ENCODE results near the gene SCRN1. TPM values are rescaled to one million over a fixed set of nuclear protein-coding genes. Genes with fewer than 3 reads are reported as not detected.
A peak's percentile ranks its signal among the peaks of the same experiment; 100 is the strongest.

The SCRN1 gene
- total RNA-seq, 2 experiments from 2014 or later: 11.5 to 14.6 TPM

GRCh38 chr7:29991937-29992336 lies 2.3 kb upstream of the SCRN1 start:
- Mint-ChIP-seq H3K27me3 (peaks cover 43% of the 10 kb centered on the region), H3K4me3 (no peak overlapping the region), H3K9me3 (peaks cover 11% of the 10 kb centered on the region), H3K36me3 (peaks cover 7% of the 10 kb centered on the region), H3K4me1 (peaks cover 10% of the 10 kb centered on the region), H3K27ac (no peak overlapping the region)
- POLR2A ChIA-PET: no interaction called here
- ATAC-seq (ENCODE audit: low read depth) (no peak), DNase-seq (no peak)

GRCh38 chr7:29990931-29991330 lies 1.3 kb upstream of the SCRN1 start:
- H3K4me3 Mint-ChIP-seq: peak overlapping the region; percentile 26
- ATAC-seq (ENCODE audit: low read depth): no peak
- H3K4me1 Mint-ChIP-seq: peaks cover 10% of the 10 kb centered on the region
- H3K27me3 Mint-ChIP-seq: peaks cover 35% of the 10 kb centered on the region
- no peak for DNase-seq
- peaks cover under 1% of the 10 kb centered on the region for H3K36me3 Mint-ChIP-seq
- no peak overlapping the region for H3K27ac Mint-ChIP-seq
- POLR2A ChIA-PET: interaction anchor here (0.6 kb wide), 1 partner anchor 18 kb away, joined by 3 read pairs; no protein-coding TSS in a partner anchor
- H3K9me3 Mint-ChIP-seq: peaks cover 4% of the 10 kb centered on the region

DNA sequence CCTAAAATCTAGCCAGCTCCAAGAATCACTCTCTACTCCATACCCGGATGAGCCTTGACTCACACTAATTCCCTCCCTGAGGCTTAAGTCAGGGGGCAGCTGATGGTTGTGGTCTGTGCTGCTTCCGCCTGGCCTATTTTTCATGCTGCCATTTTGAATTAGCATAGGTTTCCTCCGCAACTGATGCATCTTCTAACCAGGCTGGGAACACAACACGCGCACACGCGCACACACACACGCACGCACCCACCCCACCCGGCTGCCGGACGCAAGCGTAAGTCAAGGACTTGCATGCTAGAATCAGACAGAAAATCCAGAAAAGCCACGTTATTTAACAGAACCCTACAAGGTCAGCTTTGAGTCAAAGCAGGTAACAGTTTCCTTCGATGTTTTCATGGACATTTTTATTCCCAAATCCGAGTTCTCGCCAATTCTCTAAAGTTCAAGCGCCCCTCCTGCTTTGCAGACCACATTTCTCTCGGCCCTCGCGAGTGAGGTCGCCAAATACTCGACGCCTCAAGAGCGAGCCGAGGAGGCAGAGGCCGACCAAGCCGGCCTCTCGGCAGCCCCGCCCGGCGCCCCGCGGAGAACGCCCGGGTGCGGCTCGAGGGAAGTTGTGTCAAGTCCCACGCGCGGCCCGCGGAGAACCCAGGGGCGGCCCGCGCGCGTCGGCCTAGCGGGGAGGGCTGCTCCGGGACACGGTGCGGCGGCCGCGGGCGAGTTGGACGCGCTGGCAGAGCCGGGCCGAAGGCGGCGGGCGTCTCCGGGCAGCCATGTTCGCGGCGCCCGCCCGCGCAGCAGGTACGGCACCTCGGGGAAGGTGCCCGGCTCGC lies 961 bp downstream of the SCRN1 start:
- peaks cover 14% of the 10 kb centered on the region for H3K4me1 Mint-ChIP-seq
- peak overlapping the region; percentile 81 for H3K27ac Mint-ChIP-seq
- POLR2A ChIA-PET: interaction anchor here (1.2 to 1.3 kb wide), 2 partner anchors 32 to 38 kb away, joined by 4 to 6 read pairs; partner anchors contain the start of gene FKBP14
- ATAC-seq (ENCODE audit: low read depth): peak; percentile 59
- peaks cover 4% of the 10 kb centered on the region for H3K9me3 Mint-ChIP-seq
- peaks cover 28% of the 10 kb centered on the region for H3K27me3 Mint-ChIP-seq
- peaks cover 5% of the 10 kb centered on the region for H3K36me3 Mint-ChIP-seq
- peak overlapping the region; percentile 82 for H3K4me3 Mint-ChIP-seq
- DNase-seq: peak; percentile 66

GRCh38 chr7:29987811-29988317 lies 1.7 kb downstream of the SCRN1 start:
- Mint-ChIP-seq H3K4me1 (peaks cover 14% of the 10 kb centered on the region), H3K27ac (no peak overlapping the region), H3K36me3 (peaks cover 6% of the 10 kb centered on the region), H3K4me3 (peak overlapping the region; percentile 82), H3K27me3 (peaks cover 24% of the 10 kb centered on the region), H3K9me3 (peaks cover 4% of the 10 kb centered on the region)
- DNase-seq (no peak), ATAC-seq (ENCODE audit: low read depth) (no peak)
- POLR2A ChIA-PET: interaction anchor here (1.0 to 1.3 kb wide), 3 partner anchors 32 to 41 kb away, joined by 3 to 6 read pairs (median 4); partner anchors contain the start of gene FKBP14

DNA sequence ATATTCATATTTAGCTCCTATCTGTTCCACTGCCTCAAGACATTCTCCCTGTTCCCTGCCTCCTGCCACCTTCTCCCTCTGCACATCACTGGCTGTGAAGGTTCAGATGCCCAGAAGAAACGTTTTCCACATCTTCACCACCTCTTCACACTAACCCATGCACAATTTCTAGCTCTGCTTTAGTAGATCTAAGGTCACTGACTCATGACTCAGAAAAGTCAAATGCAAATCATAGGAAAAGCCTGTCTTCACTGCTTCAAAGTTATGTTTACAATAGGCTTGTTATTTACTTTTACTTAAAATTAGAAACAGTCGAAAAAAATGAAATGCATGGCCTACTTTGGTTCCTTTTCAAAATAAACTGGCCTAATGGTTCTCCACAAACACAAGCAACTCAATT lies 2.5 kb downstream of the SCRN1 start:
- H3K4me1 Mint-ChIP-seq: peaks cover 14% of the 10 kb centered on the region
- H3K36me3 Mint-ChIP-seq: peaks cover 6% of the 10 kb centered on the region
- DNase-seq (no peak), ATAC-seq (ENCODE audit: low read depth) (no peak)
- H3K9me3 Mint-ChIP-seq: no peaks in the 10 kb centered on the region
- no peak overlapping the region for H3K4me3 Mint-ChIP-seq
- POLR2A ChIA-PET: interaction anchor here (1.0 kb wide), 1 partner anchor 42 kb away, joined by 3 read pairs; no protein-coding TSS in a partner anchor
- no peak overlapping the region for H3K27ac Mint-ChIP-seq
- H3K27me3 Mint-ChIP-seq: peaks cover 18% of the 10 kb centered on the region

DNA sequence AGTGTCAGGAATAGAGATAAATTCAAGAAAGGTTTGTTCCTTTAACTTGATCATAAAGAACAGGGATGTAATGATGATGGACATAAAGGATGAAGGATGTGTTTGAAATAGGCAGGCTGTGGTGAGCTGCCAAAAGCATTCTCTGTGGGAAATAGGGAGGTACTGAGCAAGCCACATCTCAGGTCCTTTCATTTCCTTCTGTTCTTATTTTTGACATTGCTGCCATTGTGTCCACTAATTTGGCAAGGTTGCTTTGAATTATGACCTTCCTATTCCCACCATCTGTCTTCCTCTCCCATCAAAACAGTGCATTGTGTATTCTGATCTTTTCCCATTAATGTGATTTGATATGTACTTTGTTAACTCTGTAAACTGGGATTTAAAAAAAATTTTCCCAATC lies 9.4 kb downstream of the SCRN1 start:
- Mint-ChIP-seq H3K27ac (no peak overlapping the region), H3K4me3 (no peak overlapping the region), H3K9me3 (no peaks in the 10 kb centered on the region), H3K36me3 (peaks cover 3% of the 10 kb centered on the region), H3K4me1 (peaks cover 1% of the 10 kb centered on the region), H3K27me3 (peaks cover 1% of the 10 kb centered on the region)
- POLR2A ChIA-PET: no interaction called here
- ATAC-seq (ENCODE audit: low read depth) (no peak), DNase-seq (no peak)

GRCh38 chr7:29977886-29978651 lies 11.5 kb downstream of the SCRN1 start:
- Mint-ChIP-seq H3K9me3 (no peaks in the 10 kb centered on the region), H3K36me3 (no peaks in the 10 kb centered on the region), H3K27ac (no peak overlapping the region), H3K27me3 (no peaks in the 10 kb centered on the region), H3K4me1 (peaks cover 1% of the 10 kb centered on the region), H3K4me3 (no peak overlapping the region)
- POLR2A ChIA-PET: no interaction called here
- ATAC-seq (ENCODE audit: low read depth) (no peak), DNase-seq (no peak)

DNA sequence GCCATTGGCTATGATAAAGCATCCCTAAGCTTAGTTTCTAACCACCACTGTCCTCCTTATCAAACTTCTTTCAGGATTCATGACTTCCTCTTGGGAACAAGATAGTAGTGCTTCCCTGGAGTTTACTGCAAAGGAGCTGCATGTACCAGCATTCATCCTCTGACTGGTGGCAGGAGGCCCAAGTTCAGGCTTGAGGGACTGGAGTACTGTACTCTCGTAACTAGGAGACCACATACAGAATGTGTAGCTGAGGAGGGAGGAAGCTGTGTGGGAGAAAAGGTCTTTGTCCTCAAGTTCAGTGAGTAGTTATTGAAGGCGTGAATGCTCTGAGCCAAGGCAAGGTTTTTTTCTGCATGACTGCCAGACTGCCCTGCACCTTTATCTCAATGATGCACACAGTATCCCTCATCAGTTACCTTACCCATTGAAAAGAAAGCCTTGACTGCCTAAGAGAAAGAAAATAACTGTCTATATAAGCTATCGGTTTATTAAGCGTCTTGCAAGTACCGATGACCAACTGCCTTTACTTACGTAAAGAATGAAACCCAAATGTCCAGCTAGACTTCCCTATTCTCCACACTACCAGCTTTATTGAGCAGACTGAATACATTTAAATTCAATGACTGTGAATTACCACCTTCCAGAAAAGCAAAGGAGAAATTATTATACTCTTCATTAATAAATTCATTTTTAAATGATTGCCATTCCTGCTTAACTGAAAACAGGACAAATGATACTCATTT lies 12.8 kb downstream of the SCRN1 start:
- Mint-ChIP-seq H3K4me3 (no peak overlapping the region), H3K36me3 (no peaks in the 10 kb centered on the region), H3K4me1 (peaks cover 1% of the 10 kb centered on the region), H3K9me3 (no peaks in the 10 kb centered on the region), H3K27me3 (peaks cover 2% of the 10 kb centered on the region), H3K27ac (no peak overlapping the region)
- DNase-seq (no peak), ATAC-seq (ENCODE audit: low read depth) (no peak)
- POLR2A ChIA-PET: no interaction called here

DNA sequence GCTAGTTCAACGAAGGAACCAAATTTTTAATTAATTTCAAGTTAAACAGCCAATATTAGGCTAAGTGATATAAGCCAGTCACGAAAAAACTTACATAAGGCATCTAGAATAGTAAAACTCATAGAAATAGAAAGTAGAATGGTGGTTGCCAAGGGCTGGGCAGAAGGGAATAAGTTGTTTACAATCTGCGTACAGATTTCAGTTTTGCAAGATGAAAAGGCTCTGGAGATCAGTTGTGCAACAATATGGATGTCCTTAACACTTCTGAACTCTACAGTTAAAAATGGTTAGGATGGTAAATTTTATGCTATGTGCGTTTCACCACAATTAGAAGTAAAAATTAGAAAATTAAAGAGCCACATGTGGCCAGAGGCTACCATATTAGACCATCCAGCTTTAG lies 13.3 kb downstream of the SCRN1 start:
- ATAC-seq (ENCODE audit: low read depth) (no peak), DNase-seq (no peak)
- H3K36me3 Mint-ChIP-seq: no peaks in the 10 kb centered on the region
- POLR2A ChIA-PET: no interaction called here
- no peak overlapping the region for H3K4me3 Mint-ChIP-seq
- no peak overlapping the region for H3K27ac Mint-ChIP-seq
- no peaks in the 10 kb centered on the region for H3K9me3 Mint-ChIP-seq
- peaks cover 3% of the 10 kb centered on the region for H3K27me3 Mint-ChIP-seq
- H3K4me1 Mint-ChIP-seq: peaks cover 1% of the 10 kb centered on the region

DNA sequence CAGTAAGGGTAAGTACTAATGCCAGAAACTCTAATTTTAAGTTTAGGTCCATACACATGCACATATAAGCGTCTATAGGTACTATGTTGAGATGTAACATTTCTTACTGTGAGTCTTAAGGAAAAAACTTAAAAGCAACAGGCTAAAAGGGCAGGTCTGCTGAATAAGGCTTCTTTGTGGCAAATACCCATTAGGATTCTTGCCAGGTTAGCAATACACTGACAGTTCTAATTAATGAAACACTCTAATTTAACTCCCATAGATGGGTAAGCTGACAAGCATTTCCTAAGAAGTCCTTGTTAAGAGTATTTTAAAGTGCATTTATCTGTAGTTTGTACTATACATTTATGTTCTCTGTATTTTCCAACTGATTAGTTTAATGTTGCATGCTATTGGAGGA lies 14.0 kb downstream of the SCRN1 start:
- Mint-ChIP-seq H3K9me3 (peaks cover 2% of the 10 kb centered on the region), H3K27ac (no peak overlapping the region), H3K27me3 (peaks cover 4% of the 10 kb centered on the region), H3K4me1 (peaks cover 1% of the 10 kb centered on the region), H3K36me3 (no peaks in the 10 kb centered on the region), H3K4me3 (no peak overlapping the region)
- POLR2A ChIA-PET: no interaction called here
- DNase-seq: no peak
- ATAC-seq (ENCODE audit: low read depth): no peak

DNA sequence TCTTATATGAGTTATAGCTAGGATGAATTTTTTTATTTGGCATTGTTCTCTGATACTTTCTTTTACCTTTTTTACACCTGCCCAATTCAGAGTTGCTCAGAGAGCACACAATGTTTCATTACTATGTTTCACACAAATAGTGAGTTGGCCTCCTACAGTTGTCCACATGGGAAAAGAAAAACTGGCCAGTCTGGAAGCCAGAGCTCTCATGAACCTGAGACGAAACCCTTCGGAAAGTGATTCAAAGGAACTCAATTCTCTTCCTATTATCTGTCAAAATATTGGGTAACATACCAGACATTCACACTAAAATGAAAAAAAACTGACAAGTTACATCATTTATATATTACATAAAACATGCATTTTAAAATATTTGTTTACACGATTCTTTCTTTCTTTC lies 15.3 kb downstream of the SCRN1 start:
- Mint-ChIP-seq H3K4me3 (no peak overlapping the region), H3K27me3 (peaks cover 5% of the 10 kb centered on the region), H3K4me1 (peaks cover 12% of the 10 kb centered on the region), H3K9me3 (peaks cover 5% of the 10 kb centered on the region), H3K36me3 (peaks cover 4% of the 10 kb centered on the region), H3K27ac (no peak overlapping the region)
- ATAC-seq (ENCODE audit: low read depth): no peak
- POLR2A ChIA-PET: interaction anchor here (0.7 kb wide), 1 partner anchor 10 kb away, joined by 4 read pairs; no protein-coding TSS in a partner anchor
- DNase-seq: no peak

- DNase-seq (no peak), ATAC-seq (ENCODE audit: low read depth) (no peak)
- Mint-ChIP-seq H3K9me3 (peaks cover 6% of the 10 kb centered on the region), H3K4me3 (no peak overlapping the region), H3K4me1 (peaks cover 12% of the 10 kb centered on the region), H3K27ac (no peak overlapping the region), H3K27me3 (peaks cover 9% of the 10 kb centered on the region), H3K36me3 (peaks cover 9% of the 10 kb centered on the region)
- POLR2A ChIA-PET: no interaction called here
Measured at GRCh38 chr7:29972315-29972669, 17.3 kb downstream of the SCRN1 start.
